ENCODE data around the gene TXNIP. TPM values are rescaled to one million over a fixed set of nuclear protein-coding genes. Genes with fewer than 3 reads are reported as not detected.

Gene TXNIP
- polyA plus RNA-seq, 1 of the 3 experiments (the other 2 are of a cell fraction), result 44.6 TPM

DNA sequence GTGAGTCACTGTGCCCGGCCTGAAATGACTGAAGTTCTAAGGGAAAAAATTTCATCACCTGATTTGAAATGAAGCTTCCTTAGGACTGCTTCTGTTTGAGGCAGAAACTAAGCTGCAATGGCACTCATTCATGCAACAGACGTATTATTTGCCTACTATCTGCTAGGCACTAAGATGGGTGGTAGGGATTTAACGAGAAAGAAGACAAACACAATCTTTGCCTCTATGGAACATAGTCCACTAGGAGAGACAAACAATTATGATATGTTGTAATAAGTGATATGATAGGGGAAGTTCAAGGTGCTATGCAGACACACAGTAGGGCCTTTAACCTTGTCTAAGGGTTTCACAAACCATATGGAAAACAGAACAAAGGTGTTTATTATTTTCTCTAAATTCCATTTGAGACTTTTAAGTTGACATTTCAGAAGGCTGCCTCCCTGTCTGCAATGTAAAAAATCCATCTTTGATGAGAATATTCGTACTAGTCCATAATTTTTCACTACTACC is 49.8 kb downstream of the TXNIP start (continued):
- TF ChIP-seq, protein P1, sequence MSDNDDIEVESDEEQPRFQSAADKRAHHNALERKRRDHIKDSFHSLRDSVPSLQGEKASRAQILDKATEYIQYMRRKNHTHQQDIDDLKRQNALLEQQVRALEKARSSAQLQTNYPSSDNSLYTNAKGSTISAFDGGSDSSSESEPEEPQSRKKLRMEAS (IDR thresholded peaks at IDR 0.05; ENCODE audit: low read depth), result no peak
- TF ChIP-seq GATA2 (CRISPR knock-in tag; IDR thresholded peaks at IDR 0.05) (no peak), MEF2A (IDR thresholded peaks at IDR 0.05; ENCODE audit: borderline replicate concordance, low read depth) (no peak), MXI1 (IDR thresholded peaks at IDR 0.05; ENCODE audit: low read depth, low read length) (no peak), RCOR1 (IDR thresholded peaks at IDR 0.05; ENCODE audit: low read length) (no peak)
- TF ChIP-seq, protein P2, sequence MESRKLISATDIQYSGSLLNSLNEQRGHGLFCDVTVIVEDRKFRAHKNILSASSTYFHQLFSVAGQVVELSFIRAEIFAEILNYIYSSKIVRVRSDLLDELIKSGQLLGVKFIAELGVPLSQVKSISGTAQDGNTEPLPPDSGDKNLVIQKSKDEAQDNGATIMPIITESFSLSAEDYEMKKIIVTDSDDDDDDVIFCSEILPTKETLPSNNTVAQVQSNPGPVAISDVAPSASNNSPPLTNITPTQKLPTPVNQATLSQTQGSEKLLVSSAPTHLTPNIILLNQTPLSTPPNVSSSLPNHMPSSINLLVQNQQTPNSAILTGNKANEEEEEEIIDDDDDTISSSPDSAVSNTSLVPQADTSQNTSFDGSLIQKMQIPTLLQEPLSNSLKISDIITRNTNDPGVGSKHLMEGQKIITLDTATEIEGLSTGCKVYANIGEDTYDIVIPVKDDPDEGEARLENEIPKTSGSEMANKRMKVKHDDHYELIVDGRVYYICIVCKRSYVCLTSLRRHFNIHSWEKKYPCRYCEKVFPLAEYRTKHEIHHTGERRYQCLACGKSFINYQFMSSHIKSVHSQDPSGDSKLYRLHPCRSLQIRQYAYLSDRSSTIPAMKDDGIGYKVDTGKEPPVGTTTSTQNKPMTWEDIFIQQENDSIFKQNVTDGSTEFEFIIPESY (IDR thresholded peaks at IDR 0.05; ENCODE audit: borderline replicate concordance, low read depth), result no peak

DNA sequence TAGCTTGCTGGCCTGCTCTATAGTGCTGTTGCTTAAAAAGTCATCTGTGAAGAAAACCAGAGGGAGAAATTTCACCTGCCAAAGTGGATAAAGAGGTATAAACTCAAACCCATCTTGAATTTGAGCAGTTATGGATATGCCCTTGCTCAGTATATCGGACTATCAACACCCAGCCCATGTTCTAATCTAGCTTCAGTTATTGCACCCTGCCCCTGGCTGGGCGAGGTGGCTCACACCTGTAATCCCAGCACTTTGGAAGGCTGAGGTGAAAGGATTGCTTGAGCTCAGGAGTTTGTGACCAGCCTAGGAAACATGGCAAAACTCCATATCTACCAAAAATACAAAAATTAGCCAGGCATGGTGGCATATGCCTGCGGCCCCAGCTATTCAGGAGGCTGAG is 51.8 kb downstream of the TXNIP start:
- POLR2A ChIA-PET, result interaction anchor here (0.6 kb wide), 1 partner anchor 41 kb away, joined by 3 read pairs; no protein-coding TSS in a partner anchor
- Histone ChIP-seq H3K9me2 (no peaks in the 10 kb centered on the region), H3K9me3 (no peaks in the 10 kb centered on the region), H3K9ac (no peak overlapping the region), H3K36me3 (replicated peaks in 1 of 2; ENCODE audit: control insufficient read depth in 1 of 2, insufficient read depth in 2 of 2, low read length in 1 of 2) (peaks cover 28 to 30% of the 10 kb centered on the region in 2 experiments), H3K27me3 (ENCODE audit: insufficient read depth) (no peaks in the 10 kb centered on the region), H3K4me1 (ENCODE audit: control insufficient read depth in 1 of 2, insufficient read depth in 2 of 2, low read depth in 1 of 2, low read length in 1 of 2) (no peaks in the 10 kb centered on the region), H3K27ac (ENCODE audit: low read depth in 2 of 2, low read length in 1 of 2) (no peak overlapping the region), H3F3A (replicated peaks; ENCODE audit: insufficient read depth) (no peaks in the 10 kb centered on the region), H4K20me1 (ENCODE audit: insufficient read depth) (no peaks in the 10 kb centered on the region), H3K4me2 (no peak overlapping the region), H3K79me2 (ENCODE audit: insufficient read depth) (peaks cover 52% of the 10 kb centered on the region), H2AFZ (ENCODE audit: low read depth) (no peak overlapping the region), H3K4me3 (ENCODE audit: low read depth in 2 of 2, low read length in 1 of 2) (no peak overlapping the region)
- no peak for DNase-seq
- CTCF ChIA-PET, result interaction anchor here (0.8 to 1.4 kb wide), 4 partner anchors 17 to 52 kb away, joined by 3 to 5 read pairs (median 4); partner anchors contain the start of gene RBM8A
- 100% methylated on average over 3 of the region's 3 CpGs for WGBS (ENCODE audit: low lambda C conversion rate)
- TF ChIP-seq RAD21 (IDR thresholded peaks at IDR 0.05; ENCODE audit: low read length) (no peak), NFIC (IDR thresholded peaks at IDR 0.05; ENCODE audit: borderline replicate concordance) (no peak), JUND (IDR thresholded peaks at IDR 0.05) (no peak)
- TF ChIP-seq, protein P3, sequence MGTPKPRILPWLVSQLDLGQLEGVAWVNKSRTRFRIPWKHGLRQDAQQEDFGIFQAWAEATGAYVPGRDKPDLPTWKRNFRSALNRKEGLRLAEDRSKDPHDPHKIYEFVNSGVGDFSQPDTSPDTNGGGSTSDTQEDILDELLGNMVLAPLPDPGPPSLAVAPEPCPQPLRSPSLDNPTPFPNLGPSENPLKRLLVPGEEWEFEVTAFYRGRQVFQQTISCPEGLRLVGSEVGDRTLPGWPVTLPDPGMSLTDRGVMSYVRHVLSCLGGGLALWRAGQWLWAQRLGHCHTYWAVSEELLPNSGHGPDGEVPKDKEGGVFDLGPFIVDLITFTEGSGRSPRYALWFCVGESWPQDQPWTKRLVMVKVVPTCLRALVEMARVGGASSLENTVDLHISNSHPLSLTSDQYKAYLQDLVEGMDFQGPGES (IDR thresholded peaks at IDR 0.05; ENCODE audit: low read depth, low read length), result no peak

DNA sequence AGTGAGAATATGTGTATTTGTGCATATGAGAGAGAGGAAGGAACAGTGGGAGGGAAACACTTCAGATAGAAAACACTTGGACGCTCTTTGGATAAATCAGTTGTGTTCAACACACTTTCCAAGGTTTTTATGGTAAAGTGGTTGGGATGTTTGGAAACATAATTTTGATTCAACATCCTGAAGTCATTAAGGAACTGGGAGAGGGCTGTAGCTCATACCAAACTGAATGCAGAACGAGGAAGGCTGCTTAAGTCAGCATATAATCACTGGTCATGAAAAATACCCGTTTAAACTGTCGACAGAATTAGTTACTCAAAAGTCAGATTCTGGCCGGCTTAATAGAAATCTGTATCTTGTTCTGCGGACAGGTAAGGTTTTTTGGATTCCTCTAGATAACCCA is 53.5 kb downstream of the TXNIP start:
- no peak for TF ChIP-seq SIN3A (IDR thresholded peaks at IDR 0.05; ENCODE audit: borderline replicate concordance, low read depth, low read length)
- no peak for TF ChIP-seq RXRA (IDR thresholded peaks at IDR 0.05; ENCODE audit: borderline replicate concordance, low read depth)
- no peak for TF ChIP-seq RCOR1 (IDR thresholded peaks at IDR 0.05; ENCODE audit: low read length)
- TF ChIP-seq TCF12 (IDR thresholded peaks at IDR 0.05), result no peak
- no peak for TF ChIP-seq GATA2 (CRISPR knock-in tag; IDR thresholded peaks at IDR 0.05)
- TF ChIP-seq EZH2phosphoT487 (IDR thresholded peaks at IDR 0.05; ENCODE audit: borderline replicate concordance, low read depth), result no peak
- TF ChIP-seq, protein P4, sequence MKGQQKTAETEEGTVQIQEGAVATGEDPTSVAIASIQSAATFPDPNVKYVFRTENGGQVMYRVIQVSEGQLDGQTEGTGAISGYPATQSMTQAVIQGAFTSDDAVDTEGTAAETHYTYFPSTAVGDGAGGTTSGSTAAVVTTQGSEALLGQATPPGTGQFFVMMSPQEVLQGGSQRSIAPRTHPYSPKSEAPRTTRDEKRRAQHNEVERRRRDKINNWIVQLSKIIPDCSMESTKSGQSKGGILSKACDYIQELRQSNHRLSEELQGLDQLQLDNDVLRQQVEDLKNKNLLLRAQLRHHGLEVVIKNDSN (IDR thresholded peaks at IDR 0.05; ENCODE audit: borderline replicate concordance, low read depth), result no peak
- no peak for TF ChIP-seq POLR2AphosphoS5 (IDR thresholded peaks at IDR 0.05; ENCODE audit: low read depth, low read length)
- TF ChIP-seq TAF1 (IDR thresholded peaks at IDR 0.05; ENCODE audit: borderline replicate concordance, low read depth, low read length), result no peak
- no peak for TF ChIP-seq EP300 (IDR thresholded peaks at IDR 0.05; ENCODE audit: borderline replicate concordance in 1 of 2, low read depth in 1 of 2, low read length in 1 of 2)
- no peak for TF ChIP-seq FOXJ3 (CRISPR knock-in tag; IDR thresholded peaks at IDR 0.05)
- TF ChIP-seq SMC3 (IDR thresholded peaks at IDR 0.05; ENCODE audit: low read depth, low read length), result no peak
- no peak for TF ChIP-seq MEF2A (IDR thresholded peaks at IDR 0.05; ENCODE audit: borderline replicate concordance, low read depth)
- TF ChIP-seq RFX5 (IDR thresholded peaks at IDR 0.05; ENCODE audit: low read length), result no peak
- TF ChIP-seq, protein P5, sequence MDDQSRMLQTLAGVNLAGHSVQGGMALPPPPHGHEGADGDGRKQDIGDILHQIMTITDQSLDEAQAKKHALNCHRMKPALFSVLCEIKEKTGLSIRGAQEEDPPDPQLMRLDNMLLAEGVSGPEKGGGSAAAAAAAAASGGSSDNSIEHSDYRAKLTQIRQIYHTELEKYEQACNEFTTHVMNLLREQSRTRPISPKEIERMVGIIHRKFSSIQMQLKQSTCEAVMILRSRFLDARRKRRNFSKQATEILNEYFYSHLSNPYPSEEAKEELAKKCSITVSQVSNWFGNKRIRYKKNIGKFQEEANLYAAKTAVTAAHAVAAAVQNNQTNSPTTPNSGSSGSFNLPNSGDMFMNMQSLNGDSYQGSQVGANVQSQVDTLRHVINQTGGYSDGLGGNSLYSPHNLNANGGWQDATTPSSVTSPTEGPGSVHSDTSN (IDR thresholded peaks at IDR 0.05), result no peak
- Histone ChIP-seq H3K9me2 (no peaks in the 10 kb centered on the region), H3K4me3 (ENCODE audit: low read depth in 2 of 2, low read length in 1 of 2) (no peak overlapping the region), H3K9me3 (no peaks in the 10 kb centered on the region), H3K27ac (ENCODE audit: low read depth in 2 of 2, low read length in 1 of 2) (no peak overlapping the region), H3K9ac (no peak overlapping the region), H2AFZ (ENCODE audit: low read depth) (no peak overlapping the region), H3F3A (replicated peaks; ENCODE audit: insufficient read depth) (no peaks in the 10 kb centered on the region), H3K27me3 (ENCODE audit: insufficient read depth) (no peaks in the 10 kb centered on the region), H3K4me2 (no peak overlapping the region), H3K79me2 (ENCODE audit: insufficient read depth) (peaks cover 36% of the 10 kb centered on the region), H3K4me1 (ENCODE audit: control insufficient read depth in 1 of 2, insufficient read depth in 2 of 2, low read depth in 1 of 2, low read length in 1 of 2) (no peaks in the 10 kb centered on the region), H3K36me3 (replicated peaks in 1 of 2; ENCODE audit: control insufficient read depth in 1 of 2, insufficient read depth in 2 of 2, low read length in 1 of 2) (peaks cover 20 to 28% of the 10 kb centered on the region in 2 experiments), H4K20me1 (ENCODE audit: insufficient read depth) (no peaks in the 10 kb centered on the region)
- DNase-seq, result no peak
- ChIA-PET POLR2A (interaction anchor here (0.9 kb wide), 1 partner anchor 15 kb away, joined by 3 read pairs; the partner anchor contains the start of gene LIX1L), CTCF (interaction anchor here (1.0 to 1.4 kb wide), 4 partner anchors 11 to 94 kb away, joined by 3 to 4 read pairs (median 4); no protein-coding TSS in a partner anchor)
- 90% methylated on average over 6 of the region's 6 CpGs for WGBS (ENCODE audit: low lambda C conversion rate)
